Measurements from ENCODE around the gene VPS35L.
"Not testable (repeated sequence)": the region's sequence is repeated elsewhere in the genome, so short reads cannot be mapped to it uniquely, and the experiment has no call there.

Gene VPS35L

DNA sequence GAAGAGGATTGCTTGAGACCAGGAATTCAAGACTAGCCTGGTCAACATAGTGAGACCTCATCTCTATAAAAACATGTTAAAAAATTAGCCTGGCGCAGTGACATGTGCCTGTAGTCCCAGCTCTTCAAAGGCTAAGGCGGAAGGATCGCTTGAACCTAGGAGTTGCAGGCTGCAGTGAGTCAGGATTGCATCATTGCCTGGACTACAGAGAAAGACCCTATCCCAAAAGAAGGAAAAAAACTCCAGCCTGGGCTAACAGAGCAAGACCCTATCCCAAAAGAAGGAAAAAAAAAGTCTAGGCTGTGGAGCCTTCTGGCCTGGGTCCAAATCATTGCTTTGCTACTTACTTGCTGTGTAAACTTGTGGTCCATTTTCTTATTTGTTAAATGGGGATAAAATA is 26.8 kb upstream of the VPS35L start:
- DNase-seq (ENCODE audit: low read depth in 2 of 2, low spot score in 1 of 2) = no peak

DNA sequence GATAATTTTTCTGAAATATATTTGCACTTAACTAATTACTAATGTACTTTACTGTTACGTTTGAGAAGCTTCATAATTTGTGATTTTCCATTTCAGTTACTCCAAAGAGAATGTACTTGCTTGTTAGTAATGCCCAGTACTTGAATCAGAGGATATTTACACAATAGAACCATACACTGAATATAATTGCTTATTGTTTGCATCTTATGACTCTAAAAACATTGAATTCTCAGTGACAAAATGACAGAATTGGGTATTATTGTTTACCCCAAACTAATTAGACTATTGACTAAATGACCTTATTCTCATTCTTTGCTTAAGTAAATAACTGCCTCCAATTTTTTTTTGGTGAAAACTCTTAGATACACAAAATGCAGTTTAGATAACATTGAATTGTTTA is 22.9 kb upstream of the VPS35L start:
- no peak for DNase-seq (ENCODE audit: low read depth in 2 of 2, low spot score in 1 of 2)

DNA sequence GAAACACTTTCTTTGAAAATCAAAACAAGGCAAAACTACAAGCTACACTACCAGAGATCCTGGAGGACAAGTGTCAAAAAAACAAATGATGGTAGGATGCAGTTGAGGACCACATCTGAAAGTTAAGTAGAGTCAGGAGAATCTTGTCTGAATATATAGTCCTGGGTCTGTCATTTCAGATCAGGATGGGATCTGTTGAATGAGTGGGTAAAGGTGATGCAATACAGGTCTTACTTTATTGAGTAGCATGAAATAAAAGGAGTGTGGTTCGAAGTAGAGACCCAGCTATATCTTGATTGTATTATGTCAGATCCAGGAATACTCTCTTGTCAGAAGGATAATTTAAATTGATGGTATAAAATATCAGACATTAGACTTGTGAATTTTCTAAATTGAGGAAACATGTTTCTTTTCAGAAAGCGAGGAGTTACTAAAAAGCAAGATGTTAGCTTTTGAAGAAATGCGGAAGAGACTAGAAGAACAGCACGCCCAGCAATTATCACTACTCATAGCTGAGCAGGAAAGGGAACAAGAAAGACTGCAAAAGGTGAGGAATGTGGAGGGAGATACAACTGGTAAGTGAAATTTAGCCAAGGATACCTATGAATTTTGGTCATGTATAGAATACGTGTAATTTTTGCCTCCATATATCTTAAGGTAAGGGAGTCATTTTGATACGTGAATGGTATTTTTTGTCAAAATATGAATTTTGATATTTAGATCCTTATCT is 15.1 kb upstream of the VPS35L start:
- no peak for DNase-seq (ENCODE audit: low read depth in 2 of 2, low spot score in 1 of 2)

DNA sequence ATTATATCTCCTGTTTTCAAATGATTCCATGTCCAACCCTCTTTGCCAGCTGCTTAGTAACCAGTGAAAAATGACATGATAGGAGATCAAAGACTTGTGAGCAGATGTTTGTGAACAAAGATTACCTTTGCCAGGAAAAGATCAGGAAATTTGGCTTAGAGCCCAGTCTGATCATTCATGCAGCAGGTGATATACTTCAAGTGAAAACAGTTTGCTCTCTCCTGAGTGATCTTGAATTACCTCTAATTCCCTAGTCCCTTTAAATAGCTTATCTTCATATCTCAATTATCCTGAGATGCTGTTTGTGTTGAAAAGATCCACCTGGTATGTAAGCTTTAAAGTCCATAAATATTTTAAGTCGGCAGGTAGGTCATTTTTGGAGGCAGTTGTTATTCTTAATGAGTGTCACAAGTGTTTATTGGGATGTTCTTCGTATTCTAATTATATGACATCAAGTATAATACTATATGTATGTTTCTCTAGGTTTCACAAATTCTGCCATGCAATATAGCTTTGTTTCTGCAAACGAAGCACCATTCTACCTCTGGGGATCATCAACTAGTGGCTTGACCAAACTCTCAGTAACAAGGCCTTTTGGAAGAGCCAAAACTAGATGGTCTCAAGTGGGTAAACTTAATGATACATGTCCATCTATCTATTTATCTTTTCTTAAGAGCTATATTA is 13.2 kb upstream of the VPS35L start:
- no peak for DNase-seq (ENCODE audit: low read depth in 2 of 2, low spot score in 1 of 2)

DNA sequence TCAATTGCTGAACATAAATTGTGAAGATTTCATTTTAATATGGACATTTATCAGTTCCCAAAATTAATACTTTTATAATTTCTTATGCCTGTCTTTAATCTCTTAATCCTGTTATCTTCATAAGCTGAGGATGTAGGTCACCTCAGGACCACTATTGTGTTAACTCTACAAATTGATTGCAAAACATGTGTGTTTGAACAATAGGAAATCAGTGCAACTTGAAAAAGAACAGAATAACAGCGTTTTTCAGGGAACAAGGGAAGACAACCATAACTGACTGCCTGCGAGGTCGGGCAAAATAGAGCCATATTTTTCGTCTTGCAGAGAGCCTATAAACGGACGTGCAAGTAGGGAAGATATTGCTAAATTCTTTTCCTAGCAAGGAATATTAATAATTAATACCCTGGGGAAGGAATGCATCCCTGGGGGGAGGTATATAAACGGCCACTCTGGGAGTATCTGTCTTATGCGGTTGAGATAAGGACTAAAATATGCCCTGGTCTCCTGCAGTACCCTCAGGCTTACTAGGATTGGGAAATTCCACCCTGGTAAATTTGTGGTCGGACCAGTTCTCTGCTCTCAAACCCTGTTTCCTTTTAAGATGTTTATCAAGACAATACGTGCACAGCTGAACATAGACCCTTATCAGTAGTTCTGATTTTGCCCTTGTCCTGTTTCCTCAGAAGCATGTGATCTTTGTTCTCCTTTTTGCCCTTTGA is 12.1 kb upstream of the VPS35L start:
- not testable (repeated sequence) for DNase-seq (ENCODE audit: low read depth in 2 of 2, low spot score in 1 of 2)

DNA sequence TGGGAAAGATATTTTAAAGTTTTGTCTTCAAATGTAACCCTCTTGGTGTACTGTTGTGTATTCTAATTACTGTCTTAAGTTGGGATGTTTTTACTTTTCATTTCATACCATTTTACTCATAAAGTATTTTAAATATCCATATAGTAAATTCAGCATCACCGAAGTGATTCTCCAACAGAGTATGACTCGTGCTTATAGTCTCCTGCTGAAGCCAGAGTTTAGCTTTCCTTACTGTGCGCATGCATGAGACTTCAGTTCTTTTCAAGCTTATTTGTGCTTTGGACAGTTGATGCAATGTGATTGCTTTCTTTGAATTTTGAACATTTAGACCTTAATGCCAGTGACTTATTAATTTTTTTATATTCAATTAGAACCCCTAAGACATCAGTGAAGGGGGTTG is 7.4 kb upstream of the VPS35L start:
- DNase-seq (ENCODE audit: low read depth in 2 of 2, low spot score in 1 of 2) = no peak

DNA sequence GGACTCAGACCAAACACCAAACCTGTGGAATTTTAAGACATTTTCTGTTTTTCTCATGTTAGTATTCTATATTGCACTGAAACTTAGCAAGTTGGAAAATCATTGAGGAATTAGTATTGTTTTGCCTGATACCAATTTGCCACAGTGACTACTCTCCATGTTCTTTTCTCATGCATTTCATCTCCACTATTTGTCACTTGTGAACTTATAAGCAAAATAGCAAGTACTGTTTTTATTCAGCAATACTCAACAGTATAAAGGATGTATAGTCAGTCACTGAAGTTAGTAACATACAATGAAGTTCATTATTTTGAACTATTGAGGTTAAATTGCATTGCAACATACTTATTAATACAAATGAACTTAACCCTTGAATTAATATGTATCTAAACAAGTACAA is 5.8 kb upstream of the VPS35L start:
- no peak for DNase-seq (ENCODE audit: low read depth in 2 of 2, low spot score in 1 of 2)

DNA sequence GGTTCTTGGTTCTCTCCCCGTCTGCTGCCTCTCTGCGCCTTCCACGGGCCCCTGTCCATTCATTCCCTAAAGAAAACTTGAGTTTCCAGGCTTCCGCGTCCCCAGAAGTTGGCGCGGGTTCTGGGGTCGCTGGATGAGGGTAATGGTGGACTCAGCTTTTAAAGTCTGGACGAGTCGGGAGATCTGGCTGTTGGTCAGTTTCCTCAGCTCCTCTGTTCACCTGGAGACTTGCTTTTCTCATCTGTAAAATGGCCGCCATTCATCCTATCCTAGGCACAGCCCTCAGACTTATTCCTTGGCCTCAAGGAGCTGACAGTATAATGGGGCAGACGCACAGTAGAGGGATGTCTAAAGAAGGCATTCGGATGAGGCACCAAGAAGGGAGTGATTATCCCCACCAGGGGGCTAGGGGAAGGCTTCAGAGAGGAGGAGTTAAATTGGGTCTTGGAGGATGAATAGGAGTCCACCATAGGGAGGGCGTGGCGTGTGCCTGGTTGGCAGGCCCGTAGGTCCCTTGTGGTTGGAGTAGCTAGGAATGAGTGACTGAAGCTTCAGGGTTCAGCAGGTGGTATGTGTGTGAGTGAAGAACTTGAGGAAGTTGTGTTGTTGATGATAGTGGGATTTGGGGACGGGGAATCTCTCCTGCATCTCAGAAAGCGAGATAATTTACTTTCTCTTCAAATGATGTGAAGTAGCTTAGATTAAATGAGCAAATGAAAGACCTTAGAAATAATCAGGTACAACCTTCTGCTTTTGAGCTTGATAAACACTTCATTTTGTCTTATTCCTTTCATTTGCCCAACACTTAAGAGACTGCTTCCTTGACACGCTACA is 652 bp downstream of the VPS35L start:
- no peak for DNase-seq (ENCODE audit: low read depth in 2 of 2, low spot score in 1 of 2)

DNA sequence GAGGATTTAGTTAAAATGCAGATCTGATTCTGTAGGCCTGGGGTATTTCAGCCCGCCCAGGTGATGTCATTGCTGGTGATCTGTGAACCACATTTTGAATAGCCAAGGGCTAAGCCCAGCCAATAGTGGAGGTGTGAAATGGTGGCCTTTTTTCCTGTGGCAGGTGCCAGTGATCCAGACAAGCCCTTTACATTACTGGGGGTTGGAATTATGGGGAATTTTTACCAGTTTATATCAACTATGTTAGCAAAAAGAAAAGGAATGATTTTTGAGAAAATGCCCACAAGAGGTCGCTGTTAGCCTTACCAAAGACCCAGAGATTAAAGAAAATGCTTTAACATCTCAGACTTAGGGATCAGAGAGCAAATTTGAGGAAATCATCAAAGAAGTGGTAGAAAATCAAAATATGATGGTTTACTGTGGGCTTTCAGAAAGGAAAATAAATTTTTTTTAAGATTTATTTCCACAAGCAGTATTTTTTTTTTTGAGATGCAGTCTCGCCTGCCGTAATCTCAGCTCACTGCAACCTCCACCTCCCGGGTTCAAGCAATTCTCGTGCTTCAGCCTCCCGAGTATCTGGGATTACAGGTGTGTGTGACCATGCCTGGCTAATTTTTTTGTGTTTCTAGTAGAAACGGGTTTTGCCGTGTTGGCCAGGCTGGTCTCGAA is 3.9 kb downstream of the VPS35L start:
- peak in 1 of 2 donors; percentile 15 for DNase-seq (ENCODE audit: low read depth in 2 of 2, low spot score in 1 of 2)

DNA sequence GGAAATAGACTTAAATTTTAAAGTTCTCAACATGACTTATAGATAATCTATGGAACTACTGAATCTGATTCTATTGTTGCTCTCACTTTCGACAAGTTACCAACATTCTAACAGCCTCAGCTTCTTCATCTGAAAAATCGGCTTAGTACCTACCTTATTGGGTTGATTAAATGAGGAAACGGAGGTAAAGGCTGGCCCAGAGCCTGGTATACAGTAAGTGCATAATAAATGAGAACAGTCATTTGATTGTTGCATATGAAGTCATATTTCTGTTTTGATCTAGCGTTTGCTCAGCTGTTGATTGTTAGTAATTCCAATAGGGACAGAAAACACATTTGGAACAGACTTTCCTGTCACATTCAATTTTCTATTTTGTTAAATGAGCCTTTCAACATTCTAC is 4.6 kb downstream of the VPS35L start:
- no peak for DNase-seq (ENCODE audit: low read depth in 2 of 2, low spot score in 1 of 2)

DNA sequence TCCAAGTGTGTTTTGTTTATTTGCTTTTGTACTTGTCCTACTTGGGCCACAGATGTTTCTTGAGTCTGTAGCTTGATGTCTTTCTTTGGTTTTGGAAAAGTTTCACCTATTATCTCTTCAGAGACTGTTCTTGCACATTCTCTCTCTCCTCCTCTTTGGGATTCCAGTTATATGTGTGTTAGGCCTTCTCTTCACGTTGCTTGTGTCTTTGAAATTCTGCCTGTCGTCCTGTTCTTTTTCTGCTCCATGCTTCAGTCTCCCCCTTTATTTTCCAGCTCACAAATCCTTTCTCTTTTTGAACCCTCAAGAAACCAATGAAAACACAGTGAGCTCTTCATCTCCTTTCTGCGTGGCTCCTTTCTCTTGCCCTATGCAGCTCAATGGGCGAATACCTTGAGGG is 7.9 kb downstream of the VPS35L start:
- no peak for DNase-seq (ENCODE audit: low read depth in 2 of 2, low spot score in 1 of 2)

DNA sequence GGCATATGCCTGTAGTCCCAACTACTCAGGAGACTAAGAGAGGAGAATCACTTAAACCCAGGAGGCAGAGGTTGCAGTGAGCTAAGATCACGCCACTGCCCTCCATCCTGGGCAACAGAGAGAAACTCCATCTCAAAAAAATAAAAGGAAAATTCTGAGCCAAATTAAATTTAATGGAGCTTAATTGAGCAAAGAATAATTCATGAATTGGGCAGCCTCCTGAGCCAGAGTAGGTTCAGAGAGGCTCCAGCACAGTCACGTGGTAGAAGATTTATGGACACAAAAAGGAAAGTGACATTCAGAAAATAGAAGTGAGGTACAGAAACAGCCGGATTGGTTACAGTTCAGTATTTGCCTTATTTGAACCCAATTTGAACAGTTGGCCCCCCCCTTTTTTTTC is 10.9 kb downstream of the VPS35L start:
- no peak for DNase-seq (ENCODE audit: low read depth in 2 of 2, low spot score in 1 of 2)

DNA sequence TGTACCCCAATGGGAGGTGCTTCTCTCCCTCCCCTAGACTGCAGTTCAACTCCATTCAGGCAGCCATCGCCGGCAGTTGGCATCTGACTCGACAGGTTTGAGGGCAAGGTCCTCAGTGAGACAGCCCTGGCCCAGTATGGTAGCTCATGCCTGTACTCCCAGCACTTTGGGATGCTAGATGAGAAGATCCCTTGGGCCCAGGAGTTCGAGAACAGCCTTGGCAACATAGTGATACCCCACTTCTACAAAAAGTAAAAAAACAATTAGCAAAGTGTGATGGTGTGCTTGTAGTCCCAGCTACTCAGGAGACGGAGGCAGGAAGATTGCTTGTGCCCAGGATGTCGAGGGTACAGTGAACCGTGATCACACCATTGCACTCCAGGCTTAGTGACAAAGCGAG is 12.1 kb downstream of the VPS35L start:
- DNase-seq (ENCODE audit: low read depth in 2 of 2, low spot score in 1 of 2) = no peak

DNA sequence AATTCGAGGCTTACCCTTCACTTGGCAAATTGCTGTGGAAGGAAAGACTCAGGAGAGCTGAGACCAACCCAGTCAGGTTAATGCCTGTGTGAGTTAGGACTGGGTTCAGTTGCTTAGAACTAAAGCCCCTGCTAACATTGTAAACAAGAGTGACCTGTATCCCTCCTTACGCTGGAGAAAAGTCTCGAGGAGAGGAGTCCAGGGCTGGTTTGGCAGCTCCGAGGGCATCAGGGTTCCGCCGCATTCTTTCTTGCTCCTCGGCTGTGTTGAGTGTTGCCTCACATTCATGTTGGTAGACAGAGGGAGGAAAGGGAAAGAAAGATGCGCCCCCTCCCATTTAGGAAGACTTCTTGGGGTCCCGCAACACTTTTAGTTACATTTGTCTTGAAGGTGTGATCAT is 18.5 kb downstream of the VPS35L start:
- DNase-seq (ENCODE audit: low read depth in 2 of 2, low spot score in 1 of 2) = no peak

DNA sequence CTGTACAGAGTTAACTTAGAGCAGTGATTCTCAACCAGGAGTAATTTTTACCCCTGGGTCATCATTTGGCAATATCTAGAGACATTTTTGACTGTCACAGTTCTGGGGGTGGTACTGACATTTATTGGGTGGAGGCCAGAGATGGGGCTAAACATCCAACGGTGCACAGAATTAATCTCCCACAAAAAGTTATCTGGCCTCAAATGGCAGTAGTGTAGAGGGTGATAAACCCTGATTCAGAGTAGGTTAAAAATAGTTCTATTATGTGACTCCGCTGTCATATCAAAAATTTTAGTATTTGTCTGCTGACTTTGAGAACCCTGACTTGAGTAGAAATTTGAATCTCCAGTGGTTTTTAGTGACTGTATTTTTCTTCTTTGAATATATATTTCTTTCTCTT is 19.1 kb downstream of the VPS35L start:
- no peak for DNase-seq (ENCODE audit: low read depth in 2 of 2, low spot score in 1 of 2)

DNA sequence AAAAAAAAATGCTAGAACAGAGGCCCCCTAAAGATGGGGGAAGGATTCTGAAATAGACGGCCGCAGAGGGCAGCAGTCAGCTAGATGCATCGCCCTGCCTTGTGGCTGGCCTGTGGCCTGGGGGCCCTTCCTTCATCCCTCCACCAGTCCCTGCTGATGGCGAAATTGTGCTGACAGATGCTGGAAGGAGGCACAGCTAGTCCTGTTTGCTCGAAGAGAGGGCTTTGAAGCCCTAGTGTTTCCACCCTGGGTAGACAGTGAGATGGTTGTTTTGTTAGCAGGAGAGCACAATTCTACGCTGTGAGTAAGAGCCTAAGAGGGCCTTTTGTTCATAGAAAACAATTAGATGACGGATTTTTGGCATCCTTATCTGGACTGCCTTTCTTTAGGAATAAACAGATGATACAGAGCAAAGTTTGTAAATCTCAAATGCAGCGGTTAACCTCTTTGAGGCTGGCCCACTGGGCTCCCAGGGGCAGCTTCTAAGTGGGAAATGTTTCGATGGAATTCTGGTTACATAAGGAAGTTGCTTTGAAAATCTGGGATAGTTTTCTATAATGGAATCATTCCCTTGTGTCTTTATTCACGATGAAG is 23.0 kb downstream of the VPS35L start:
- DNase-seq (ENCODE audit: low read depth in 2 of 2, low spot score in 1 of 2) = no peak

DNA sequence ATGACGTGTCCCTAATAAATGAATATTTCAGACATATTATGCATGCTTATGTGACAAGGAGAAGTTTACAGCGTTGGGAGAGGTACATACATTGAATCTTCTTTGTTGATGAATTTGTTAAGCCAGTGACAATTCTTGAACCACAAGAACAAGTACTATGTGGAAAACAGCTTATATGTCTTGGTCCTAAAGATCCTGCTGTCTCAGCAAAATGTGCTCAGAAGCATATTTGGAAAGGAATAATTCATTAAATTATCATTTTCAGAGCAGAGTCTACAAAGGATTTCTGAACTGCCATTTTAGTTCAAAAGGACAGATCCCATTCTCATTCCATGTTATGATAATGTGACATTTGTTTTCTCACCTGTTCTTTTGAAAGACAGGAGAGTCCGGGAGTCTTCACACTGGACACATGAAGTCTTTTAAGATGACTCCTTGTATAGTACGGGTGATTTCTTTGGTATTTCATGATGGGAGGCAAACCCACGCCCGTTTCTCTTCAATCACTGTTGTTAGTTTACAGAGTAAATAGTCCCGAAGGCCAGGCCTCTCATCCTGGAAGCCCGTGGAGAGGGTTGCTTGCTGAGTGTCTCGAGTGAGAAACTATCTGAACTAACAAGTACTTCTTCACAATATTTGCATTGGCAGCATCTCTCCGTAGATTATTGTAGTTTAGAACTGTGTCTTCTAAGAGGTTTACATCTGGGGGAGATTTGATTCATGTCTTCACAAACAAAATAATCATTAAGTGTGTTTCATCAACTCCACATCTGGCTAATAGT is 26.7 kb downstream of the VPS35L start:
- no peak for DNase-seq (ENCODE audit: low read depth in 2 of 2, low spot score in 1 of 2)

DNA sequence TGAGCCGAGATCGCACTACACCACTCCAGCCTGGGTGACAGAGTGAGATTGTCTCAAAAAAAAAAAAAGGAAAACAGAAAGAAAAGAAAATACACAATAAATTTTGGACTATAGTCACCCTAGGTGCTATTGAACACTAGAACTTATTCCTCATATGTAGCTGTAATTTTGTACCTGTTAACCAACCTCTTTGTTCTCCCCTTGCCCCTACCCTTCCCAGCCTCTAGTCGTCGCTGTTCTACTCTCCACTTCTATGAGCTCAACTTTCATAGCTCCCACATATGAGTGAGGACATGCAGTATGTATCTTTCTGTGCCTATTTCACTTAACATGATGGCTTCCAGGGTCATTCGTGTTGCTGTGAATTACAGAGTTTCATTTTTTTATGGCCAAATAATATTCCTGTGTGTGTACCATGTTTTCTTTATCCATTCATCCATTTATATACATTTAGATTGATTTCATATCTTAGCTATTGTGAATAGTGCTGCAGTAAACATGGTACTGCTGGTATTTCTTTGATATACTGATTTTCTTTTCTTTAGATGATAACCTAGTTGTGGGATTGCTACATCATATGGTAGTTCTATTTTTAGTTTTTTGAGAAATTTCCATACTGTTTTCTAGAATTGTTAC is 28.3 kb downstream of the VPS35L start:
- no peak for DNase-seq (ENCODE audit: low read depth in 2 of 2, low spot score in 1 of 2)

DNA sequence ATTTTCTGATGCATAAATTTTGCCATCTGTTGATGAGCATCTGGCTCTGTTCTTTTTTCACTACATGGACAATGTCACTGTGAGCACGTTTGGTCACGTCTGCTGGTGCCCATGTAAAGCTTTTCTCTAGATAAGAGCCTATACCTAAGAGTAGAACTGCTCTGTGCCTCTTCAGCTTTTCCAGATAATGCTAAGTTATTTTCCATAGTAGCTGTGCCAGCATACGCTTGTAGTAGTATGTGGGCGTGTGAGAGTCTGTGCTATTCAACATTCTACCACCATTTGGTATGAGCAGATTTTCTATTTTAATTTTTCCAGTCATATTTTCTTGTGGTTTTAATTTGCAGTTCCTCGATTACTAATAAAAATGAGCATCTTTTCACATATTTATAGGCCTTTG is 33.2 kb downstream of the VPS35L start:
- no peak for DNase-seq (ENCODE audit: low read depth in 2 of 2, low spot score in 1 of 2)
